Measurements from ENCODE around the gene FXN. TPM values are rescaled to one million over a fixed set of nuclear protein-coding genes. Genes with fewer than 3 reads are reported as not detected.

Gene FXN
- total RNA-seq, 4 donors from 2014 or later = 1.8 to 10.1 (median 3.3) TPM

DNA sequence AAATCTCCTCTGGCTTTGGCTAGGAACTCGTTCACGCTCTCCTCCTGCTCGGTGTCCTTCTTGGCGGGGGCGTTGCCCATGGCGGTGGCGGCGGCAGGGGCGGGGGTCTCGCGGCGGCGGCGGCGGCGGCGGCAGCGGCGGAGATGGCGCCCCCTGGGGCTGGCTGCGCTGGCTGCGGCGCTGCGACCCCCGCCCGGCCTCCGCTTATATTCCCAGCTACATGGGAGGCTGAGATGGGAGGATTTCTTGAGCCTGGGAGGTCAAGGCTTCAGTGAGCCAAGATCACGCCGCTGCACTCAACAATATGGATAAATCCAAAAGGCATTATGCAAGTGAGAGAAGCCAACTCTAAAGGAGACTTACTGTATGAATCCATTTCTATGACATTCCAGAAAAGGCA, 21.5 kb upstream of the FXN start, which contains the start of gene PRKACG:
Gene PRKACG, minus strand, starts transcription at position 101 of the 400 bp plus-strand sequence. Its CDS starts 21 bp downstream, at position 80.
- TF ChIP-seq, protein P1, sequence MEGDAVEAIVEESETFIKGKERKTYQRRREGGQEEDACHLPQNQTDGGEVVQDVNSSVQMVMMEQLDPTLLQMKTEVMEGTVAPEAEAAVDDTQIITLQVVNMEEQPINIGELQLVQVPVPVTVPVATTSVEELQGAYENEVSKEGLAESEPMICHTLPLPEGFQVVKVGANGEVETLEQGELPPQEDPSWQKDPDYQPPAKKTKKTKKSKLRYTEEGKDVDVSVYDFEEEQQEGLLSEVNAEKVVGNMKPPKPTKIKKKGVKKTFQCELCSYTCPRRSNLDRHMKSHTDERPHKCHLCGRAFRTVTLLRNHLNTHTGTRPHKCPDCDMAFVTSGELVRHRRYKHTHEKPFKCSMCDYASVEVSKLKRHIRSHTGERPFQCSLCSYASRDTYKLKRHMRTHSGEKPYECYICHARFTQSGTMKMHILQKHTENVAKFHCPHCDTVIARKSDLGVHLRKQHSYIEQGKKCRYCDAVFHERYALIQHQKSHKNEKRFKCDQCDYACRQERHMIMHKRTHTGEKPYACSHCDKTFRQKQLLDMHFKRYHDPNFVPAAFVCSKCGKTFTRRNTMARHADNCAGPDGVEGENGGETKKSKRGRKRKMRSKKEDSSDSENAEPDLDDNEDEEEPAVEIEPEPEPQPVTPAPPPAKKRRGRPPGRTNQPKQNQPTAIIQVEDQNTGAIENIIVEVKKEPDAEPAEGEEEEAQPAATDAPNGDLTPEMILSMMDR (IDR thresholded peaks at IDR 0.05; ENCODE audit: low read depth) = no peak

DNA sequence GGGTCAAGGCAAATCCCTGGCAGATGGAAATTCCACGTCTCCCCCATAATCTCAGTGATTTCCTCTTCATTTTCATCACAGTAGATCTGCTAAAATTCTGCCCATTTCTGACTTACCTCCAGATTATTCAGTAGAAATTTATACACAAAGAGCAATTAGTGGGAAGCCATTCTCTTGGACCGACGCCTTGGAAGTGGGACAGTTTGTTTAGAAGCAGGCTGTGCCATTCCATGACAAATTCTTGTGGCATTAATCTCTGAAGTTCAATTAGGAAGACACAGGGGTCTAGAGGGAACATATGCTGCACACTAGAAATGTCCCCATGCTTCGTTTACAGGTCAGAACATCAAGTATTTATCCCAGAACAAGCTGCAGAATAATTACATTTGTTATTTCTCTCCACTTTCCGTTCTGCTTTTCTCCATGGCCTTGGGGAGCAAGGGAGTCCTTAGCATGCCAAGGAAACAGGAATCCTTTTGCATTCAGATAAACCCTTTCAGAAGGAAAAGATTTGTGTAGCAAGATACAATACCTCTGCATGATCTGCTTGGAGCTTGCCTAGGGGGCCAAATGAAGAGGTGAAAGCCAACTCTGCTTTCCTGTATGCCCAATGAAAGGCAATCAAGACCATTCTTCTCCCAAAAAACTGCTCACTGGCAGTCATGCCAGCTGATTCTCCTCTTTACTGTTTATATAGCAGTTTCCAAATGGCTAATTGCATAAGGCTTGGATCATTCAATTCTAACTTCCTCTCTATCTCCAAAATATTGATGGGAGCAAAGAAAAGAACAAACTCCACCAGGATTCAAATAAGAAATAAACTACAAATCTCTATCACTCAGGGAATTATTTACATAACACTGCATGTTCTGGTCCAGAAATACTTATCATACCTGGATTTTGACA, 19.1 kb upstream of the FXN start:
- TF ChIP-seq, protein P1 (IDR thresholded peaks at IDR 0.05; ENCODE audit: low read depth) = no peak

DNA sequence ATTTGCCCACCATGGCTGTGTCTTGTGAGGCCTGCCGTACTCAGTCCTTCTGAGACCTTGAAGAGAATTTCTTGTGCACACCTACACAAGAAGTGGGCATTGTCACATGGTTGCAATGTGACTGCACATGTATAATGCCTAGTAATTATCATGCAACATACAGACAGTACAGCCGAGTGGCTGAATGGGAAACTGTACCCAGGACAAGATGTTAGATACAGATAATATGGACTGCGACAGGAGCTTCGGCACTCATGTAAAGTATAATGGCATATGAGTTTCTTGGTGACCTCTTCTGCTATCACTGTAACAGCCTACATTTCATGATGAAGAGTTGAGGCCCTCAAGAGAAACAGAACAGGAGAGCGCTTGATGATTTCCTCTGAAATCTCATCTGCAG, 16.8 kb upstream of the FXN start:
- TF ChIP-seq, protein P1 (IDR thresholded peaks at IDR 0.05; ENCODE audit: low read depth) = no peak

DNA sequence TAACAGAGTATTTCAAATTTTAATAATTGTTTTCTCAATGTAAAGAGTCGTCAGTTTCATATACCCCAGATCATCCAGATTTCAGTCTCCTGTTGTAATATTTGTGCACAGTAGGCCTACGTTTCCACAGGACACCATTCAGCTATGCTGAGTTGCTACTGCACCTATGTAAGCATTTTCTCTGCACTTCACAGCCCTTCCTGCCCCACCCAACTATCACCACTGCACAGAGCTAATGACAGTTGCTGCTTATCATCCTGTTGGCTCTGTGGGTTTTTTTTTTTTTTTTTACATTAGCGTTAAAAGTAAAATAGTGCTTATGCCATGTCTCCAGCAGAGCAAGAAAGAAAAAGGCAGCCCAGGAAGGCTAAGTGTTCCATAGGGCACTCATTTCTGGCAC, 15.7 kb upstream of the FXN start:
- TF ChIP-seq, protein P1 (IDR thresholded peaks at IDR 0.05; ENCODE audit: low read depth) = no peak

DNA sequence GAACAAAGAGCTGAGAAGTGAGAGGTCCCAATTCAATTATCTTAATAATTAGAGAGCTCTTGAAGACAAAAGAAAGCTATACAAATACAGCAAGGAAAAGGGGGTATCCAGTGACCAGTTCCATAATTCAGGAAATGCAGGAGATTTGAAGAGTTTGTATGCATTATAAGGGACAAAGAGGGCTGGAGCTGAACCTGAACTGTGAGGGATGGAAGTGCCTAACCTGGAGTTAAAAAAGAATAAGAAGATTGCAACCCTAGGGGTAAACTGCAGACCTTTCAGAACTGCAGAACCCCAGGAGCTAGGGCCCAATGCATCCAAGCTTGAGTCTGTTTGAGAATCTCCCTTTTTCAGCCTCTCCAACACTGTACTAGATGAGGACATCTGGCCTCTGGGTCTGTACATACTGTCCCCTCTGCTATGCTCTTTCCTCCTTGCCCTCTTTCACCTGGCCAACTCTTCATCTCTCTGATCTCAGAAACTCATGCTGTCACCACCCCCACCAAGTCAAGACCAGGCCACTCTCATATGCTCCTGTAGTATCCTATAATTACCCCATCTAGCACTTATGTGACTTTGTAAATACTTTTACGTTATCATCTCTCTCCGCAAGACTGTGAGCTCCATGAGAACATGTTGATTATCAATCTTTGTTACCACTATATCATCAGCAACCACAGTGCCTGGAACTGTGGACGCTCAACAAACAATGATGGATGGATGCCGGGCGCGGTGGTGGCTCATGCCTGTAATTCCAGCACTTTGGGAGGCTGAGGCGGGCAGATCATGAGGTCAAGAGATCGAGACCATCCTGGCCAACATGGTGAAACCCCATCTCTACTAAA, 15.0 kb upstream of the FXN start:
- TF ChIP-seq, protein P1 (IDR thresholded peaks at IDR 0.05; ENCODE audit: low read depth) = no peak

DNA sequence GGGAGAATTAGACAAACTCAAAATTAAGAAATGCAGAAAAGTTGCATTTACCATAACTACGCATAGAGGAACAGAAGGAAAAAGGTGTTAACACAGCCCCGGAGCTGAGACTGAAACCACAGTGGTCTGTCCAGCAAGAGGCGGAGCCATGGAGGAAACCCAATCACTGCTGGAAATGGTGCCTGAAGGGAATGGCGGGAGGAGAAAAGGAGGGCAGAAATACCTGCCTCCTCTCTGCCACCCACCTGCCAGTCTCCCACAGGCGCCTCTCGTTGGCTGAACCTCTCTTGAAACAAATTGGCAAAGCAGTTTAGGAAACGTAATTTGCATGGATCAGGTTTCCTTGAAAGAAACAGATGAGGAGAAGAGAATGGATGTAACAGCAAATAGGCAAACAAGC, 11.9 kb upstream of the FXN start:
- TF ChIP-seq, protein P1 (IDR thresholded peaks at IDR 0.05; ENCODE audit: low read depth) = no peak

All from subcutaneous adipose tissue (tissue), 4 donors.